Memory B cell (primary cell): ENCODE results near the gene POSTN.

Experiments used
- ATAC-seq: fragments of 150-1000 bp; cut with Tn5 transposase; 2 replicates; pipeline ENCODE4 v1.10.0; 2021; ENCODE audit warnings: low read depth, mild to moderate bottlenecking, moderate library complexity
- DNase-seq, 2 donors: peaks; one replicate each; pipeline ENCODE4 v3.0.0; 2022; ENCODE audit warnings: low spot score in 2 of 2
- H3K27ac Mint-ChIP-seq: one replicate; pipeline ENCODE4 v1.8.0; 2022; ENCODE audit warnings: mild to moderate bottlenecking, moderate library complexity, mixed read lengths
- H3K27me3 Mint-ChIP-seq: one replicate; pipeline ENCODE4 v1.8.0; 2022; ENCODE audit warnings: mixed read lengths
- H3K36me3 Mint-ChIP-seq: one replicate; pipeline ENCODE4 v1.8.0; 2022; ENCODE audit warnings: mild to moderate bottlenecking, mixed read lengths
- H3K4me1 Mint-ChIP-seq: one replicate; pipeline ENCODE4 v1.8.0; 2022; ENCODE audit warnings: mixed read lengths
- H3K4me3 Mint-ChIP-seq: one replicate; pipeline ENCODE4 v1.8.0; 2022; ENCODE audit warnings: mild to moderate bottlenecking, moderate library complexity, mixed read lengths
- H3K9me3 Mint-ChIP-seq: one replicate; pipeline ENCODE4 v1.8.0; 2022; ENCODE audit warnings: mixed read lengths

POSTN gene

DNA sequence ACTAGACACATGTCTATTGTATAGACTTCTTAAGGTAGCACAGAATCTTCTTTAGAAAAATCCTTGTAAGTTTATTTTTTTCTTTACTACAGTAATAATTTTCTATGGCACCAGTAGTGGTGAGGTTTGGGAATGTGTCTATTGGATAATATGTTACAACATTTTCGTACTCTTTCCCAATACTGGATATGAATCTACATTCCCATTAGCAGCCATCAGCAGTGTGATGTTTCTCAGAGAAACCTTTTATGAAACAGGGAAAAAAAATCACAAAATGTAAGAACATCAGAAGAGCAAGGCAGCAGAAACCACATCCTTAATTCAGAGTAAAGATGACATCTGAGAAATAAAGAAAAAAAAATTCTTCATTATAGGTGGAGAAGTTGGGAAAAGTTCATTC lies 83.3 kb downstream of the POSTN start:
- H3K27ac Mint-ChIP-seq = no peak overlapping the region
- H3K4me3 Mint-ChIP-seq = no peak overlapping the region
- no peaks in the 10 kb centered on the region for H3K4me1 Mint-ChIP-seq
- DNase-seq (no peak), ATAC-seq (no peak)
- peaks cover 4% of the 10 kb centered on the region for H3K9me3 Mint-ChIP-seq
- H3K27me3 Mint-ChIP-seq = no peaks in the 10 kb centered on the region
- H3K36me3 Mint-ChIP-seq = no peaks in the 10 kb centered on the region
